Head of caudate nucleus (tissue), 42 donors: Measurements from ENCODE around the gene ARHGAP15.
"Not testable (repeated sequence)": the region's sequence is repeated elsewhere in the genome, so short reads cannot be mapped to it uniquely, and the experiment has no call there.

Experiments used
- DNase-seq, 42 donors: peaks; one replicate each; pipeline versions ENCODE4 v3.0.0 to v3.0.0-alpha.2; 2020 to 2021; ENCODE audit warnings: mixed read lengths in 7 of 42
- intact Hi-C: fragments of 100-400 bp; cut with DNase I; formaldehyde crosslinking; loops from one replicate; pipeline ENCODE4 v1.15.0; 2022

The ARHGAP15 gene

GRCh38 chr2:143128681-143129580, at the start of gene ARHGAP15:
TSS of gene ARHGAP15 (plus strand) at chr2:143129419.
- peak in 3 of 42 donors; percentile 1 to 8 (median 8) for DNase-seq
- intact Hi-C loops = no loop called here

DNA sequence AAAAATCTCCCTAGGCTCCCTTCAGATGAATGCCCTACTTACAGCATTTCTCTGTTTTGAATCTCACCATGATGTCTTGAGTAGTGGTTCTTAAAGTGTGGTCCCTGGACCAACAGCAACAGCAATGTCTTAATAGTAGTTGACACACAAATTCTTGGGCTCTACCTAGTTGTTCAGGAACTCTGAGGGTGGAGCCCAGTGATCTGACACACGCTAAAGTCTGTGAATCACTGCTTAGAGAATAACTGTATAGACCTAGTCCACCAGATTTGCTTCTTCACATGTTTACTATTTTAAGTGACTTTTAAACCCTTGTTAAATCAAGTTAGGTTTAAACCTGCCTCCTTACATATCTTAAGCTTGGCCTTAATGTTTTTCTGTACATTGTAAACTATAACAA, 47.6 kb upstream of the ARHGAP15 start:
- no peak for DNase-seq
- intact Hi-C loops = no loop called here

DNA sequence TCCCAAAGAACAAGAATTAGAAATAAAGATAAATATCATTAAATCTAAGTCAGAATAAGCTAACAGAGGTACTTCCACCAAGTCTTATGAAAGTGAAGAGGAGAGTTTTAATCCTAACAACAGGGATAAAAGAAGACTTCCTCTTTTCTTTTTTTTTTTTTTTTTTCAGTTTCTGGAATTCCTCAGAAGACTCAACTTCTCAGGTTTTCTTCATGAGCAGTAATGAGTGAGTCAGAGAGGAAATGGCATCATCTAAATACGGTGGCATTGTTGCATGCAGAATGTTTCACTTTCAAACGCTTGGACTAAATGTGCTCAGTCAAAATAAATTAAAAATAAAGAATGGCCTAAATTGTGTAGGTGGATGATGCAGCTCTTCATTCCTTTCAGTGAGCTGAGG, 45.6 kb upstream of the ARHGAP15 start:
- intact Hi-C loops = no loop called here
- no peak for DNase-seq

DNA sequence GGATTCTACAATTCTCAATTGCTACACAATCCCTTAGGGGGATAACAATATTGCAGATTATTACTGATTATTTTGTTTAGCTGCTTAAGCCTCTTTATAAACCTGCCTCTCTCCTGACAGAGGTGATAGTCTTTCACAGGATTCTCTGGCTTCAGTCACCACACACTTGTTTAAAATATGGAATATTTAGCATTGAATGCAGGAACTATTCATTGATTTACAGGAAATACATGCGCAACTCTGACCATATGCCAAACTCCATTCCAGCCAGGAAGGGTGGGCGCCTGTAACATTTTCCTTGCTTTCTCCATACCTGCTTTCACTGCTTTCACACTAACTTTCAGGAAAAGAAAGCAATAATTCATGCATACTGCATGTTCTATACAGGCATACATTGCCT, 44.8 kb upstream of the ARHGAP15 start:
- intact Hi-C loops = no loop called here
- no peak for DNase-seq

DNA sequence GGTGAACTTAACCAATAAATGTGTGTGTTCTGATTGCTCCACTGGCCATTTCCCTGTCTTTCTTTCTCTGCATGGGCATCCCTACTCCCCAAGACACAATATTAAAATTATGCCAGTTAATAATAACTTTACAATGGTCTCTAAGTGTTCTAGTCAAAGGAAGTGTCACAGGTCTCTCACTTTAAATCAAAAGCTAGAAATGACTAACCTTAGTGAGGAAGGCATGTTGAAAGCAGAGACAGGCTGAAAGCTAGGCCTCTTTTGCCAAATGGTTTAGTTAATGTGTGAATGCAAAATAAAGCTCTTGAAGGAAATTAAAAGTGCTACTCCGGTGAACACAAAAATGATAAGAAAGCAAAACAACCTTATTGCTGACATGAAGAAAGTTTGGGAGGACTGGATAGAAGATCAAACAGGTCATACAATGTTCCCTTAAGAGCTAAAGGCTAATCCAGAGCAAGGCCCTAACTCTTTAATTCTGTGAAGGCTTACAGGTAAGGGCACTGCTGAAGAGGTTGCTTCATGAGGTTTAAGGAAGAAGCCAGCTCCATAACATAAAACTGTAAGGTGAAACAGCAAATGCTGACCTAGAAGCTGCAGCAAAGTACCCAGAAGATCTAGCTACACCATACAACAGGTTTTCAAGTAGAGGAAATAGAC, 44.0 kb upstream of the ARHGAP15 start:
- no peak for DNase-seq
- intact Hi-C loops = no loop called here

GRCh38 chr2:143087033-143087432, 42.2 kb upstream of the ARHGAP15 start:
- intact Hi-C loops = no loop called here
- no peak for DNase-seq

- intact Hi-C loops = no loop called here
- DNase-seq = no peak
Measured at GRCh38 chr2:143088388-143088787, 40.8 kb upstream of the ARHGAP15 start.

DNA sequence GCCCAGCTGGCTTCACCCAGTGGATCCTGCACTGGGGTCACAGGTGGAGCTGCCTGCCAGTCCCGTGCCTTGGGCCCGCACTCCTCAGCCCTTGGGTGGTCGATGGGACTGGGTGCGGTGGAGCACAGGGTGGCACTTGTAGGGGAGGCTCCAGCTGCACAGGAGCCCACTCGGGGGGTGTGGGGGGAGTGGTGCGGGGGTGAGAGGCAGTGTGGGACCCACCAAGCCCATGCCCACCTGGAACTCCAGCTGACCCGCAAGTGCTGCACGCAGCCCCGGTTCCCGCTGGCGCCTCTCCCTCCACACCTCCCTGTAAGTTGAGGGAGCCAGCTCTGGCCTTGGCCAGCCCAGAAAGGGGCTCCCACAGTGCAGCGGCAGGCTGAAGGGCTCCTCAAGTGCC, 39.7 kb upstream of the ARHGAP15 start:
- intact Hi-C loops = not testable (repeated sequence)

GRCh38 chr2:143110758-143111428, 18.3 kb upstream of the ARHGAP15 start:
- DNase-seq = peak in 39 of 42 donors; percentile 16 to 86 (median 55)
- intact Hi-C loops = loop anchor here (10.0 kb wide), 1 partner anchor 144 kb away; no protein-coding TSS in a partner anchor

More for the DNA sequence above, 39.7 kb upstream of the ARHGAP15 start:
- peak in 1 of 42 donors; percentile 1 for DNase-seq

DNA sequence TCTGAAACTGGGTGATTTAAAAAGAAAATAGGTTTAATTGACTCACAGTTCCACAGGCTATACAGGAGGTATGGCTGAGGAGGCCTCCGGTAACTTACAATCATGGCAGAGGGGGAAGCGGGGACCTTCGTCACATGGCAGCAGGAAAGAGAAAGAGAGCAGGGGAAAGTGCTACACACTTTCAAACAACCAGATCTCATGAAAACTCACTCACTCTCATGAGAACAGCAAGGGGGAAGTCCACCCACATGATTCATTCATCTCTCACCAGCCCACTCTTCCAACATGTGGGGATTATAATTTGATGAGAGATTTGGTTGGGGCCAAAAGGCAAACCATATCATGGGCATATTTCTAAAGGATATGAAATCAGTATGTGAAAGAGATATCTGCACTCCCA, 12.0 kb upstream of the ARHGAP15 start:
- no peak for DNase-seq
- intact Hi-C loops = loop anchor here (10.0 kb wide), 1 partner anchor 138 kb away; no protein-coding TSS in a partner anchor

DNA sequence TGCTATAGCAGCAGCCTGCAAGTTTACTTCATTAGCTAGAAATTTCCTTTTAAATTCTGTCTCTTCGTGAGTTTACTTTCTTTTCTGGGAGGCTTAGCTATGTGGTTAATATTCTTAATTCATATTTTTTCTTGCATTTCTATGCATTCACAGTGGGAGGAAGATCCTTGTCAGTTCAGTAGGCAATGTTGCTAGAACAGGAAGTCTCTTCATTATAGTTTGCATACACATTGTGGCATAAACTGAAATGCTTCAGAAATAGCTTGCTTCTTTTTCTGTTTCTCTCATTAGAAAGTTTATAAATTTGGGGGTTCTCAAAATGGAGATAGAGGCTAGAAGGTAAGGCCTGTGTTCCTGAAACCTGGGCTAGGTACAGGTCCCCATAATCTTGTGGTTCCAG, 8.1 kb upstream of the ARHGAP15 start:
- intact Hi-C loops = no loop called here
- DNase-seq = no peak

DNA sequence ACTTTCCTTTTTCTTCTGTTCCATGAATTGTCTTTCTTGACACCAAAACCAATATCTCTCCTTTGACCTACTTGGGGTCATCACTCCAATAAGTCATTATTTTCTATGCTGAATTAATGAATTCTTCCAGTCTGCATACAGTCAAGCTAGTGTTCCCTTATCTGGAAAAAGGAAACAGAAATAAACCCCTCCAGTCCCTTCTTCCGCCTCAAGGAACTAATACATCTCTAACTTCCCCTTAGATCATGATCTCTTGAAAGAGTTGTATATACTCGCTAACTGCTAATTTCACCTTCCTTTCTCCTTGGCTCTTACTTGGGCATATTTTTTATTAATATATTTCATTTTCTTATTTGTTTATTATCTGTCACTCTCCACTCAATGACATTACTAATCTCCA, 7.3 kb upstream of the ARHGAP15 start:
- intact Hi-C loops = no loop called here
- no peak for DNase-seq

GRCh38 chr2:143123911-143124310, 5.3 kb upstream of the ARHGAP15 start:
- intact Hi-C loops = no loop called here
- no peak for DNase-seq

DNA sequence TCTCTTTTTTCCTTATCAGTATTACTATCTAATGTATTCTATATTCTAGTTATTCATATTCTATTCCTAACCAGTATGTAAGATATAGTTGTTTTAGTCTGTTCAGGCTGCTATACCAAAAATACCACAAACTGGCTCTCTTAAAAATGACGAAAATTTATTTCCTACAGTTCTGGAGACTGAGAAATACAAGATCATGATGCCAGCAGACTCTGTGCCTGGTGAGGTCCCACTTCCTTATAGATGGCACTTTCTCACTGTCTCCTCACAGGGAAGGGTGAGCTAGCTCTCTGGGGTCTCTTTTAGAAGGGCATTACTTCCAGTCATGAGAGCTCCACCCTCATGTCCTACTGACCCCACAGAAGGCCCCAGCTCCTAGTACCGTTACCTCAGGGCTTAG, 4.8 kb upstream of the ARHGAP15 start:
- DNase-seq = no peak
- intact Hi-C loops = no loop called here

DNA sequence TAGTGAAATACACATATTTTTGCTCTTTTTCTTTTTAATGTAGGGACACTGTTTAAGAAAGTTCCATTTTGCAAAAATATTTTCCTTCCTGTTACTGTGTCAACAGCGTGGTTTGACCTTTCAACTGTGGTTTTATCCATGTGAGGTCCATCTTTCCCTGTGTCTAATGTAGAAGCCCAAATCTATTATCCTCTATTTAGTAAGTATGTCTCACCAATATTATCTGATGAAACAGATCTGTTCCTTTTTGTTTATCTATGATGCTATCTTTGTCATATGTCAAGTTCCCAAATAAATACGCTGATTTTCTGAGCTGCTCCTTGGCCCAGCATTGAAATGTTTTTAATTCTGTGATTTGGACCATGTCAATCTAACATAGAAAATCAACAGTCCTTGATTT, 3.5 kb upstream of the ARHGAP15 start:
- intact Hi-C loops = no loop called here
- no peak for DNase-seq

- intact Hi-C loops = no loop called here
- no peak for DNase-seq
Measured at GRCh38 chr2:143132355-143132754, 3.1 kb downstream of the ARHGAP15 start.

- intact Hi-C loops = no loop called here
- no peak for DNase-seq
Measured at GRCh38 chr2:143133783-143134182, 4.6 kb downstream of the ARHGAP15 start.

- intact Hi-C loops = no loop called here
- DNase-seq = no peak
Measured at GRCh38 chr2:143138292-143138691, 9.1 kb downstream of the ARHGAP15 start.

- intact Hi-C loops = no loop called here
- DNase-seq = no peak
Measured at GRCh38 chr2:143139835-143140393, 10.7 kb downstream of the ARHGAP15 start.
